Suprapubic skin (tissue), 4 donors: Measurements from ENCODE around the gene RPL39L. TPM values are rescaled to one million over a fixed set of nuclear protein-coding genes. Genes with fewer than 3 reads are reported as not detected.

ENCODE experiments used
- DNase-seq, 2 donors: peaks; one replicate each; pipeline ENCODE4 v3.0.0-alpha.2; 2019; ENCODE audit warnings: low spot score in 2 of 2
- H3K27ac ChIP-seq: fragments of 200-600 bp; sonication (generic); one replicate; pipeline ENCODE4 v1.5.1; 2019
- H3K27me3 ChIP-seq: fragments of 200-600 bp; sonication (generic); one replicate; pipeline ENCODE4 v1.5.1; 2019
- H3K36me3 ChIP-seq: fragments of 200-600 bp; sonication (generic); one replicate; pipeline ENCODE4 v1.5.1; 2019
- H3K4me1 ChIP-seq: fragments of 200-600 bp; sonication (generic); one replicate; pipeline ENCODE4 v1.5.1; 2019
- H3K4me3 ChIP-seq: fragments of 200-600 bp; sonication (generic); one replicate; pipeline ENCODE4 v1.5.1; 2019; ENCODE audit warnings: mild to moderate bottlenecking
- H3K9me3 ChIP-seq: fragments of 200-600 bp; sonication (generic); one replicate; pipeline ENCODE4 v1.5.1; 2019
- CTCF ChIP-seq, 2 donors: fragments of 200-600 bp in 1 of 2; fragments of 450-650 bp in 1 of 2; sonication (generic) in 1 of 2; IDR thresholded peaks; one replicate each; pipeline ENCODE4 v1.5.1; 2016 to 2019; ENCODE audit warnings: antibody characterized with exemption in 2 of 2, mild to moderate bottlenecking in 1 of 2, moderate library complexity in 1 of 2
- EP300 ChIP-seq: sonication (generic); formaldehyde crosslinking; IDR thresholded peaks from one replicate; pipeline ENCODE4 v1.6.1; 2017; ENCODE audit warnings: antibody characterized with exemption
- POLR2A ChIP-seq, 2 donors: fragments of 450-650 bp; IDR thresholded peaks; one replicate each; pipeline ENCODE4 v1.6.1; 2017; ENCODE audit warnings: antibody characterized with exemption in 2 of 2, mild to moderate bottlenecking in 2 of 2, moderate library complexity in 2 of 2
- POLR2AphosphoS5 ChIP-seq, 3 donors: sonication (generic); formaldehyde crosslinking; IDR thresholded peaks; one replicate each; pipeline ENCODE4 v1.6.1; 2017; ENCODE audit warnings: antibody characterized with exemption in 3 of 3
- WGBS: methylation state at CpG from one replicate; pipeline ENCODE4 v1.1.5; 2018; 5-methylcytosine and 5-hydroxymethylcytosine counted together
- total RNA-seq, 4 donors: library from RNA; depleted of rRNA; stranded (reverse); fragments of >200 nt; gene quantifications; one replicate each; pipeline ENCODE4 v1.1.0, GENCODE V29; 2016

RPL39L gene
- total RNA-seq, 4 donors from 2014 or later = 7.1 to 12.2 (median 11.0) TPM

GRCh38 chr3:187130346-187131066 lies 8.8 kb downstream of the RPL39L start:
- WGBS = 71% methylated on average over 5 of the region's 5 CpGs
- H3K27me3 ChIP-seq = no peaks in the 10 kb centered on the region
- peak overlapping the region; percentile 57 for H3K27ac ChIP-seq
- H3K9me3 ChIP-seq = no peaks in the 10 kb centered on the region
- peaks cover 3% of the 10 kb centered on the region for H3K4me1 ChIP-seq
- TF ChIP-seq POLR2AphosphoS5 (IDR thresholded peaks at IDR 0.05) = no peak
- no peak for TF ChIP-seq EP300
- no peak for TF ChIP-seq CTCF (IDR thresholded peaks at IDR 0.05)
- TF ChIP-seq POLR2A (IDR thresholded peaks at IDR 0.05) = no peak
- no peaks in the 10 kb centered on the region for H3K36me3 ChIP-seq
- no peak overlapping the region for H3K4me3 ChIP-seq
- DNase-seq = no peak

DNA sequence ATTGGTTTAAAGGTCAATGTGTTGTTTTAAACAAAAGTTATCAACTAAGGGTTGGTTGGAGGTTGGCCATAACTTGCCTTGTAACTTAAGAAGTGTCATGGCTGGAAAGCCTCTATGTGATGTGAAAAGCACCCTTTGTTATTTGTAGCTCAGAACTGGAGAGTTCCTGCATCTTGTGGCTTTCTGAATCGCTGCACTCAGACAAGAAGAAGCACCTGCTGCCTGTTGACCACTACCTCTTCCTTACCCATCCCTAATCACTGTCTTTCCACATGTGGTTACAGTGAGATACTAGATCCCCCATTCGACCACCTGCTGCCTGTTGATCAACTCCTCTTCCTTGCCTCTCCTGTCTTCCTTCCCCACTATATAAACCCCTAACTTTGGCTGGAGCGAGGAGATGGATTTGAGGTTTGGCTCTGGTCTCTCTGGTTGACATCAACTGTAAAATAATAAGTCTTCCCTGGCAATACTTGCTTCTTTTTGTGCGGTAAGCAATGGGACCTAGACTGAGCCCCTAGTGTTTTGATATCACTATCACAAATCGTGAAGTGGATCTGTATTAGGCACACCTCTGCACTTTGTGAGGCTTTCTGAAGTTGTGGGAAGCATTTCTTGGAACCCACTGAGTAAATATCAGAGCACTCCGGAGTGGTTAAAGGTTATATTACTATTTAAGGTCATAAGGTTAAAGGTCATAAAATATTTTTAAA lies 13.8 kb downstream of the RPL39L start:
- DNase-seq = no peak
- Histone ChIP-seq H3K27me3 (no peaks in the 10 kb centered on the region), H3K36me3 (peaks cover 6% of the 10 kb centered on the region), H3K9me3 (no peaks in the 10 kb centered on the region), H3K4me3 (no peak overlapping the region), H3K27ac (no peak overlapping the region), H3K4me1 (peaks cover 3% of the 10 kb centered on the region)
- 80% methylated on average over 6 of the region's 6 CpGs for WGBS
- TF ChIP-seq POLR2AphosphoS5 (IDR thresholded peaks at IDR 0.05) (no peak), EP300 (no peak), CTCF (IDR thresholded peaks at IDR 0.05) (no peak)

DNA sequence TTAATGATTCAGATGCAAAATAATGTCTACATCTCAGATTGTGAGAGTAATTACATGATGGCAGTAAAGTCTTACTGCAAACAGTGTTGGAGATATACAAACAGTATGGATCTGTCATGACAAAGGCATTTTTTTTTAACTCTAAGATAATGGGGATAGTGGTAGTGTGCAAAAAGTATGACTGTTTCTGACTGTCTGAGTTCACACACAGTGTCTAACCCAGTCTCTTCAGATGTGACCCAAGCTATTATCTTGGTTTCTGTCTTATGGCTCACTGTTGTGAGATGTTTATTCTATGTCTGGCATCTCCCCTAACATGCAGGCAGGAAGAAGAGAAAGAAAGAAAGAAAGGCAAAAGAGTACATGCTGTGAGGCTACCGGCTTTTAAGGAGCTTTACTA lies 17.0 kb downstream of the RPL39L start:
- no peaks in the 10 kb centered on the region for H3K27me3 ChIP-seq
- no peak for DNase-seq
- peaks cover 8% of the 10 kb centered on the region for H3K36me3 ChIP-seq
- 100% methylated on average over 1 of the region's 1 CpG for WGBS
- H3K27ac ChIP-seq = no peak overlapping the region
- H3K4me3 ChIP-seq = no peak overlapping the region
- TF ChIP-seq CTCF (IDR thresholded peaks at IDR 0.05) (no peak), EP300 (no peak), POLR2A (IDR thresholded peaks at IDR 0.05) (no peak), POLR2AphosphoS5 (IDR thresholded peaks at IDR 0.05) (no peak)
- H3K9me3 ChIP-seq = no peaks in the 10 kb centered on the region
- no peaks in the 10 kb centered on the region for H3K4me1 ChIP-seq

DNA sequence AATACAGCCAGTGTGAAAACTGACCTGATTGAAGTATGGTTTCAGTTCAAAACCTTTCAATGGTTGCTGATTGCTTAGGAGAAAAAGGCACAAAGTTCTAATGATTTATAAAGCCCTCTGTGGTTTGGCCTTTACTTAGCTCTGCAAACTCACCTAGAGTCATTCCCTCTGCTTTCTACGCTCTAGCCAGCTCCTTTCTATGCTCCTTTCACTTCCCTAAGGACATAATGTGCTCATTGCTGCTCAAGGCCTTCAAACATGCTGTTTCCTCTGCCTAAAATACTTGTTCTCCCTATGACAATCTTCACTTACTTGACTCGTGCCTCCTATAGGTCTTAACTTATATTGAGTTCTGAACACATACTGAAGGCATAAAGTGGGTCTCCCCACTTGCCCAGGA lies 19.0 kb downstream of the RPL39L start:
- no peaks in the 10 kb centered on the region for H3K9me3 ChIP-seq
- no peaks in the 10 kb centered on the region for H3K4me1 ChIP-seq
- H3K36me3 ChIP-seq = peaks cover 8% of the 10 kb centered on the region
- 83% methylated on average over 2 of the region's 2 CpGs for WGBS
- DNase-seq = no peak
- no peak for TF ChIP-seq CTCF (IDR thresholded peaks at IDR 0.05)
- no peak for TF ChIP-seq POLR2A (IDR thresholded peaks at IDR 0.05)
- no peak for TF ChIP-seq EP300
- TF ChIP-seq POLR2AphosphoS5 (IDR thresholded peaks at IDR 0.05) = no peak
- H3K27me3 ChIP-seq = no peaks in the 10 kb centered on the region
- H3K4me3 ChIP-seq = no peak overlapping the region
- no peak overlapping the region for H3K27ac ChIP-seq

DNA sequence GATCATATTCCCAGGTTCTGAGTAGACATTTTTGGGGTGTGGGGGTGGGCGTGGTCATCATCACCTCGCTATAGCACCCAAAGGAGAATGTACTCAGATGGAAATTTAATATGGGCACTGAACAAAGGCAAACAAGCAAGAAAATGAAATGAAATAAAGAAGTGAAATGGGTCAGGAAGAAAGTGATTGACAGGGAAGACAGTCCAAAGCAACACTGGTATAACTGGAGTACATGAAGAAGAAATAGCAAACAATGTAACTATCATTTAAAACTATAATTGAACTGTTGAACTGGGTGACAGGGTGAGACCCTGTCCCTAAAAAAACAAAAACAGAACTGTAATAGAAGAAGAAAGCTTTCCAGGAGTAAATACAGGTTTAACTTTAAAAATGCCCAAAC lies 24.8 kb downstream of the RPL39L start:
- Histone ChIP-seq H3K9me3 (no peaks in the 10 kb centered on the region), H3K36me3 (no peaks in the 10 kb centered on the region), H3K27ac (no peak overlapping the region), H3K4me1 (no peaks in the 10 kb centered on the region), H3K4me3 (no peak overlapping the region), H3K27me3 (no peaks in the 10 kb centered on the region)
- DNase-seq = no peak
- no peak for TF ChIP-seq CTCF (IDR thresholded peaks at IDR 0.05)
- no peak for TF ChIP-seq POLR2AphosphoS5 (IDR thresholded peaks at IDR 0.05)
- no peak for TF ChIP-seq POLR2A (IDR thresholded peaks at IDR 0.05)
- no peak for TF ChIP-seq EP300
- 96% methylated on average over 2 of the region's 2 CpGs for WGBS
